Measurements from ENCODE around the gene P3H4.

- no peak for TF ChIP-seq POLR2AphosphoS5 (IDR thresholded peaks at IDR 0.05)
- TF ChIP-seq EP300 (IDR thresholded peaks at IDR 0.05): no peak
- no peak for TF ChIP-seq CTCF (IDR thresholded peaks at IDR 0.05)
- TF ChIP-seq POLR2A (IDR thresholded peaks at IDR 0.05): no peak
These were observed 12.3 kb upstream of the P3H4 start for GRCh38 chr17:41824086-41824485.

Measured in suprapubic skin (tissue), 4 donors.